AG04449 (cell line): ENCODE measurements around the gene NAA38.

Experiments used
- CTCF ChIA-PET: fragments of 350-600 bp; formaldehyde crosslinking; extraction: SDS; loops from one replicate; lab custom pipeline; 2021; ENCODE audit warnings: antibody characterized with exemption; lab: Yijun Ruan, JAX
- POLR2A ChIA-PET: fragments of 400-600, 350-600 bp; formaldehyde crosslinking; extraction: SDS; loops from one replicate; lab custom pipeline; 2020; ENCODE audit warnings: antibody characterized with exemption, inconsistent platforms; lab: Yijun Ruan, JAX
- DNase-seq: peaks from one replicate; pipeline ENCODE4 v3.0.0-alpha.2; 2010; ENCODE audit warnings: low read depth, low spot score
- H3K4me3 ChIP-seq: 2 replicates; pipeline ENCODE4 v1.5.1; 2011; ENCODE audit warnings: low read depth, mild to moderate bottlenecking, control low read depth, low read length
- CTCF ChIP-seq: IDR thresholded peaks from one replicate; pipeline ENCODE4 v1.5.1; 2011; ENCODE audit warnings: mild to moderate bottlenecking, moderate library complexity, low read length, control low read depth, inconsistent platforms; ENCODE audit not compliant: insufficient read depth; ENCODE audit errors: missing control alignments

The NAA38 gene

GRCh38 chr17:7809086-7809790, 48.1 kb downstream of the NAA38 start:
- ChIA-PET POLR2A (no interaction called here), CTCF (interaction anchor here (0.8 to 1.5 kb wide), 3 partner anchors 14 to 65 kb away, joined by 3 read pairs; no protein-coding TSS in a partner anchor)
- no peak overlapping the region for H3K4me3 ChIP-seq
- no peak for TF ChIP-seq CTCF
- DNase-seq, result no peak

- TF ChIP-seq CTCF, result no peak
- no peak for DNase-seq
- no peak overlapping the region for H3K4me3 ChIP-seq
- ChIA-PET POLR2A (no interaction called here), CTCF (interaction anchor here (1.8 kb wide), 1 partner anchor 9 kb away, joined by 4 read pairs; no protein-coding TSS in a partner anchor)
Observed at GRCh38 chr17:7807206-7807605, 50.2 kb downstream of the NAA38 start.
